GM18505 (cell line): ENCODE data around the gene CYLD.

ENCODE experiments used
- ATAC-seq: cut with Tn5 transposase; IDR thresholded peaks from one replicate; pipeline ENCODE4 v1.9.1; 2021; ENCODE audit not compliant: unreplicated experiment
- POLR2A ChIP-seq: IDR thresholded peaks from 4 replicates; pipeline ENCODE4 v1.6.1; 2011; ENCODE audit warnings: borderline replicate concordance; ENCODE audit not compliant: insufficient read depth, insufficient read length; ENCODE audit errors: extremely low read depth

CYLD gene

GRCh38 chr16:50815382-50815781 lies 73.5 kb downstream of the CYLD start:
- ATAC-seq, result no peak

GRCh38 chr16:50816901-50817555 lies 75.1 kb downstream of the CYLD start:
- no peak for TF ChIP-seq POLR2A
- ATAC-seq, result no peak

More at GRCh38 chr16:50815382-50815781, 73.5 kb downstream of the CYLD start:
- no peak for TF ChIP-seq POLR2A

- TF ChIP-seq POLR2A, result no peak
- ATAC-seq, result no peak
Measured at GRCh38 chr16:50818380-50818779, 76.5 kb downstream of the CYLD start.

GRCh38 chr16:50819706-50820105 lies 77.8 kb downstream of the CYLD start:
- no peak for TF ChIP-seq POLR2A
- ATAC-seq, result no peak

GRCh38 chr16:50820225-50820624 lies 78.3 kb downstream of the CYLD start:
- TF ChIP-seq POLR2A, result no peak
- ATAC-seq, result no peak

DNA sequence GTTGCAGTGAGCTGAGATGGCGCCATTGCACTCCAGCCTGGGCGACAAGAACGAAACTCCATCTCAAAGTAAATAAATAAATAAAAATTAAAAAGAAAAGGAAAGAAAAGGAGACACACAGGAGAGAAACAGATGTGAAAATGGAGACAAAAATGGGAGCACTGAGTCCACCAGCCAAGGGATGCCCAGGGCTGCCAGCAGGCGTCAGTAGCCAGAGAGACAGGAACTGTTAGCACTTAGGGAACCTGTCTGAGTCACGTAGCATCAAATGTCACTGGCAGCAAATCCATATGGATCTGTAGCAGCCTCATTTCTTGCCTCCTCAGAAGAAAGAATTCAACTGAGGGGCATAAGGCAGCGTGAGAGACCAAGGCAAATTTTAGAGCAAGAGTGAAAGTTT lies 79.7 kb downstream of the CYLD start:
- no peak for ATAC-seq
- TF ChIP-seq POLR2A, result no peak

- no peak for ATAC-seq
- no peak for TF ChIP-seq POLR2A
Measured at GRCh38 chr16:50822671-50823070, 80.8 kb downstream of the CYLD start.

DNA sequence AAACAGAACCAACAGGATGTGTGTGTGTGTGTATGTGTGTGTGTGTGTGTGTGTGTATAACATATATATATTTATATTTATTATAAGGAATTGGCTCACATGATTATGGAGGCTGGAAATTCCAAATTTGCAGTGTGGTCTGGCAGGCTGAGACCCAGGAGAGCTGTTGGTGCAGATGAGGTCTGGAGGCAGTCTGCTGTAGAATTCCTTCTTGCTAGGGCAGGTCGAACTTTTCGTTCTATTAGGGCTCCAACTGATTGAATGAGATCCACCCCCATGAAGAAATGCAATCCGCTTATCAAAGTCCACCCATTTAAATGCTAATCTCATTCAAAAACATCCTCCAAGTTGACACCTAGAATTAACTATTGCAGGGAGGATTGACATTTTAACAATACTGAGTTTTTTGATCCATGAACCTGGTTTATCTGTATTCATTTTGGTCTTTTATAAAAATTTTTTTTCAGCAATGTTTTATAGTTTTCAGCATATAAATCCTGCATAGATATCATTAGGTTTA lies 85.0 kb downstream of the CYLD start:
- ATAC-seq, result no peak
- no peak for TF ChIP-seq POLR2A

- TF ChIP-seq POLR2A, result no peak
- no peak for ATAC-seq
Measured at GRCh38 chr16:50828164-50828702, 86.3 kb downstream of the CYLD start.

GRCh38 chr16:50830698-50831097 lies 88.8 kb downstream of the CYLD start:
- no peak for ATAC-seq
- TF ChIP-seq POLR2A, result no peak

DNA sequence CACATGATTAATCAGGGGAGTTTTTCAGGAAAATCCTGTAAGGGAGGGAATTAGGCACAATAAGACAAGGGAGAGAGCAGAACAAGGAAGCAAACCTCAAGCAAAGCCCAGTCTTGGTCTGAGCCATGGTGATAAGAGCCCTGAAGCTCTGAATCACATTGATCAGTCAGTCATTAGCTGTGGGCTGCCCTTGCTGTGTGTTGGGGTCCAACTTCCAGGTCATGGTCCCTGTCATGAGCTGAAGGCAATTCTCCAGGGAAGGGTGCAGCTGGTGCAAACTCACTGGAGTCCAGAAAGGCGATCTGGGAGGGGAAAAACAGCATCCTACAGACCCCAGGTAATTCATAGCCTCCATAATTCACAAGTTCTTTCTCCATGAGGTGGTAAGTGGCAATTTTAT lies 89.9 kb downstream of the CYLD start:
- TF ChIP-seq POLR2A, result no peak
- ATAC-seq, result no peak

- no peak for ATAC-seq
- no peak for TF ChIP-seq POLR2A
Measured at GRCh38 chr16:50833929-50834328, 92.0 kb downstream of the CYLD start.

GRCh38 chr16:50834701-50835100 lies 92.8 kb downstream of the CYLD start:
- no peak for TF ChIP-seq POLR2A
- ATAC-seq, result no peak

DNA sequence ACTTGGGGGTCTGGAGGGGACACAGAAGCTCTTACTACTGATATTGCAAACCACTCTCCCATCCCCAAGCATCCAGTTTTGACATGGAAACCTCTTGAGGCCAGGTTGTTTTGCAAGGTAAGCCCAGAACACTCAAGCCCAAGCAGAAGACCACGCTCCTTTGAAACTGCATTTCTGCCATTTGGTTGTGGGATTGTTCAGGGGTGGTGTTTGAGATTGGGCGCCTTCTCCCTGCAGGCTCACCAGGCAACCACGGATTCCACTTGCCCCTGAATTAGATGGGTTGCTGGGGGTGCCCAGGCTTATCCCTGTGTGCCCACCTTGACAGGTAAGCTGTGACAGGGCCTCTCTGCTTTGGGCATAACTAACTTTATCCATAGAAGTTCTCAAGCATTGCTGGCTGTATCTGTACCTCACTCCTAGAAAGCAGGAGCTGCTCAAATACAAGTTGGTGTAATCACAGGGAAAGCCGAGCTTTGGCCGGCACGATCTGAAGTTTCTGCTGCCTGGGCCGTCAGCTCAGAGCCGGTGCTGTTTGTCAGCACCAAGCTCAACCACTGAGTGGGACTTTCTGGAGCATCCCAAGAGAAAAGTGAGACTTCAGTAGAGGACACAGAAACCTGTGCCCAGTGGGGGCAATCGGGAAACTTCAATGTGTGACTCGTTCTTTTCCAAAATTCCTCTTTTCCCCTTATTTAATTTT lies 93.6 kb downstream of the CYLD start:
- ATAC-seq, result no peak
- TF ChIP-seq POLR2A, result no peak
